Mammary epithelial cell (primary cell): Measurements from ENCODE around the gene GBX2.

Source experiments
- EZH2 ChIP-seq: IDR thresholded peaks from 2 replicates; pipeline ENCODE4 v1.6.1; 2012; ENCODE audit warnings: low read length, inconsistent platforms, borderline replicate concordance
- TF ChIP-seq, protein P1 (sequence below), 2 donors: IDR thresholded peaks in 1 of 2; conservative IDR thresholded peaks in 1 of 2; 2 replicates each; pipeline ENCODE4 v1.5.1; 2011 to 2012; ENCODE audit warnings: inconsistent platforms in 2 of 2, low read length in 2 of 2, mild to moderate bottlenecking in 2 of 2, control low read depth in 1 of 2, low read depth in 1 of 2; ENCODE audit not compliant: insufficient read depth in 1 of 2; ENCODE audit errors: extremely low read depth in 1 of 2

DNA sequence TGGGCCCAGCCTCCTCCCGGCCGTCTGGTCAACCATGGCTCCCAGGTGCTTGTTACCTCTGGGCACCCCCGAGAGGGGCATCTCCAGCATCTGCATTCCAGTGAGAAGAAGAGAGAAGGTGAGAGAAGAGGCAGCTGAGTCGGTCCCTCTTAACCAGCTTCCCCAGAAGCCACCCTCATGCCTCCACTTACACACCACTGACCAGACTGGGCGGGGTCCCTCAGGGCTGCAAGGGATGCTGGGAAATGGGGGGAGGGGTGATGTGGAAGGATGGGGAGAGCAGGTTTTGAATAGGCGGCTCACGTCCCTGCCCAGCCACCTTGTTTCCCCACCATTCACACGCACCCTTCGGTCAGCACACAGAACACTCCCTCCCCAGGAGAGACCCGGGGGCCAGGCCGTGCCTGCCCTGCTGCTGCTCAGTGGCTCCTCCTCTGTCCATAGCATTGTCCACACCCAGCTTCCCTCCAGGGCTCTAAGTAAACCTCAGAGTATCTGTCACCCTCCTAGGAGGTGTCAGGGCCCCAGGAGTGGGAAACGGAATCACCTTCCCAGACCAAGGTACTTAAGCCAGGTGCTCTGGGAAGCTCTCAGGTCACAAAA, 34.7 kb downstream of the GBX2 start:
- TF ChIP-seq, protein P1, sequence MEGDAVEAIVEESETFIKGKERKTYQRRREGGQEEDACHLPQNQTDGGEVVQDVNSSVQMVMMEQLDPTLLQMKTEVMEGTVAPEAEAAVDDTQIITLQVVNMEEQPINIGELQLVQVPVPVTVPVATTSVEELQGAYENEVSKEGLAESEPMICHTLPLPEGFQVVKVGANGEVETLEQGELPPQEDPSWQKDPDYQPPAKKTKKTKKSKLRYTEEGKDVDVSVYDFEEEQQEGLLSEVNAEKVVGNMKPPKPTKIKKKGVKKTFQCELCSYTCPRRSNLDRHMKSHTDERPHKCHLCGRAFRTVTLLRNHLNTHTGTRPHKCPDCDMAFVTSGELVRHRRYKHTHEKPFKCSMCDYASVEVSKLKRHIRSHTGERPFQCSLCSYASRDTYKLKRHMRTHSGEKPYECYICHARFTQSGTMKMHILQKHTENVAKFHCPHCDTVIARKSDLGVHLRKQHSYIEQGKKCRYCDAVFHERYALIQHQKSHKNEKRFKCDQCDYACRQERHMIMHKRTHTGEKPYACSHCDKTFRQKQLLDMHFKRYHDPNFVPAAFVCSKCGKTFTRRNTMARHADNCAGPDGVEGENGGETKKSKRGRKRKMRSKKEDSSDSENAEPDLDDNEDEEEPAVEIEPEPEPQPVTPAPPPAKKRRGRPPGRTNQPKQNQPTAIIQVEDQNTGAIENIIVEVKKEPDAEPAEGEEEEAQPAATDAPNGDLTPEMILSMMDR (conservative IDR thresholded peaks at IDR 0.05 in 1 of 2, IDR thresholded peaks at IDR 0.05 in 1 of 2; ENCODE audit: extremely low read depth in 1 of 2, insufficient read depth in 1 of 2, low read depth in 1 of 2, low read length in 2 of 2): no peak
- TF ChIP-seq EZH2: no peak
